Kidney (tissue), 14 donors: ENCODE results near the gene PRELID3B. TPM values are rescaled to one million over a fixed set of nuclear protein-coding genes. Genes with fewer than 3 reads are reported as not detected.

Source experiments
- DNase-seq, 5 donors: peaks; one replicate each; pipeline ENCODE4 v3.0.0-alpha.2; 2013 to 2020
- FAIRE-seq: peaks from 2 replicates; lab custom pipeline; 2012; peaks lifted over from hg19 to GRCh38; lab: Jason Lieb, UNC
- H3K27ac ChIP-seq, 2 donors: one replicate each; pipeline ENCODE4 v1.7.0; 2013; ENCODE audit warnings: low read depth in 2 of 2, low read length in 2 of 2, inconsistent platforms in 1 of 2
- H3K27me3 ChIP-seq: one replicate; pipeline ENCODE4 v1.7.1; 2013; ENCODE audit warnings: low read length, inconsistent platforms; ENCODE audit not compliant: control insufficient read depth, insufficient read depth
- H3K36me3 ChIP-seq, 3 donors: one replicate each; pipeline versions ENCODE4 v1.7.0 to v1.7.1; 2013; ENCODE audit warnings: low read length in 3 of 3, control low read depth in 1 of 3, inconsistent platforms in 1 of 3; ENCODE audit not compliant: insufficient read depth in 3 of 3, control insufficient read depth in 2 of 3
- H3K4me1 ChIP-seq, 3 donors: one replicate each; pipeline versions ENCODE4 v1.7.0 to v1.7.1; 2013; ENCODE audit warnings: low read length in 3 of 3, inconsistent platforms in 1 of 3, low read depth in 1 of 3; ENCODE audit not compliant: control insufficient read depth in 2 of 3, insufficient read depth in 2 of 3
- H3K4me3 ChIP-seq, 3 donors: one replicate each; pipeline versions ENCODE4 v1.7.0 to v1.8.1; 2013; ENCODE audit warnings: low read length in 3 of 3, control low read depth in 1 of 3, inconsistent platforms in 1 of 3
- H3K9ac ChIP-seq, 3 donors: one replicate each; pipeline versions ENCODE4 v1.7.0 to v1.7.1; 2013; ENCODE audit warnings: low read length in 3 of 3, control low read depth in 1 of 3, inconsistent platforms in 1 of 3
- H3K9me3 ChIP-seq, 3 donors: one replicate each; pipeline versions ENCODE4 v1.7.0 to v1.7.1; 2013; ENCODE audit warnings: low read length in 3 of 3, control low read depth in 1 of 3, inconsistent platforms in 1 of 3; ENCODE audit not compliant: control insufficient read depth in 2 of 3, insufficient read depth in 1 of 3
- intact Hi-C: fragments of 100-400 bp; cut with DNase I; formaldehyde crosslinking; loops from one replicate; pipeline ENCODE4 v1.11.1; 2022
- polyA plus RNA-seq: library from polyadenylated mRNA; stranded (reverse); fragments of 350-450 nt; fragmentation: Illumina TruSeq; extraction: RNeasy Lipid Tissue Mini Kit (QIAGEN cat#74804); gene quantifications from one replicate; pipeline ENCODE4 v1.2.3, GENCODE V29; 2014; ENCODE audit warnings: low read depth, low replicate concordance; ENCODE audit not compliant: insufficient read depth
- total RNA-seq: library from RNA; stranded (reverse); fragmentation: NEBNext Ultra II Directional; extraction: Animal tissue kit (Norgen Biotek cat#: 25700); gene quantifications from one replicate; pipeline ENCODE4 v1.2.1, GENCODE V29; 2021
- TF ChIP-seq, protein P1 (sequence below): IDR thresholded peaks from 3 replicates; pipeline ENCODE4 v1.5.1; 2012; ENCODE audit warnings: mild to moderate bottlenecking, moderate library complexity, borderline replicate concordance; ENCODE audit not compliant: insufficient read depth; ENCODE audit errors: extremely low read depth
- donor health status: control.
- donor health status: control.
- donor health status: control.
- donor health status: control.
- donor health status: control.
- donor health status: DM: yes; HTN: yes; CAD: no.
- donor health status: Normal renal cell carcinoma (clear cell type).

The PRELID3B gene
- total and polyA plus RNA-seq, 2 donors from 2014 or later: 26.4 to 38.5 TPM

DNA sequence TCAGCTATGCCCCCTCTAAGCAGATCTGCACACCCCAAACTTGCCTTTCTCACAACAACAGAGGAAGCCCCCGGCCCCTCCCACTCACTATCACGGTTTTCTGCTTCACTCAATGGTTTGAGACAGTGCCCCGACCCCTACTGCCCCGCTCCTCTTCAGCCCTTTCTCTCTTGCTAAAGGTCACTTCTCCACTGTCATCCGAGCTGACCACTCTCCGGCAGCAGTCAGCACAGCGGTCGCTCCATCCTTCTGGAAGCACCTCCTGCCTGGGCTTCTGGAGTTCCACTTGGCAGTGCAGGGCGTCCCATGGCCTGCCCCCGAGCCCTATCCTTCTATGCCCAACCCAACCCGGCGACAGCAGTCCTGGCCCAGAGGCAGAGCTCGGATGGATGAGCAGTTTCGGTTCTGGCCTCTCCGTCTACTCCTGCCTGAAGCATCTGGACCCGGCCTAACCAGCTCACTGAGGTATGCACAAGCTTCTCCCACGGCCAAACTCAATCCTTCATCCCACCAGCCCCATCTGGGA, 39.6 kb downstream of the PRELID3B start:
- FAIRE-seq (no peak), DNase-seq (peak in 1 of 5 donors; percentile 71)
- Histone ChIP-seq H3K9me3 (no peaks in the 10 kb centered on the region), H3K4me3 (no peak overlapping the region), H3K27ac (no peak overlapping the region), H3K27me3 (no peaks in the 10 kb centered on the region), H3K36me3 (peaks cover 0 to 5% (median 0%) of the 10 kb centered on the region in 3 donors), H3K4me1 (peaks cover 0 to 14% (median 5%) of the 10 kb centered on the region in 3 donors), H3K9ac (no peak overlapping the region)
- intact Hi-C loops: no loop called here
- TF ChIP-seq, protein P1, sequence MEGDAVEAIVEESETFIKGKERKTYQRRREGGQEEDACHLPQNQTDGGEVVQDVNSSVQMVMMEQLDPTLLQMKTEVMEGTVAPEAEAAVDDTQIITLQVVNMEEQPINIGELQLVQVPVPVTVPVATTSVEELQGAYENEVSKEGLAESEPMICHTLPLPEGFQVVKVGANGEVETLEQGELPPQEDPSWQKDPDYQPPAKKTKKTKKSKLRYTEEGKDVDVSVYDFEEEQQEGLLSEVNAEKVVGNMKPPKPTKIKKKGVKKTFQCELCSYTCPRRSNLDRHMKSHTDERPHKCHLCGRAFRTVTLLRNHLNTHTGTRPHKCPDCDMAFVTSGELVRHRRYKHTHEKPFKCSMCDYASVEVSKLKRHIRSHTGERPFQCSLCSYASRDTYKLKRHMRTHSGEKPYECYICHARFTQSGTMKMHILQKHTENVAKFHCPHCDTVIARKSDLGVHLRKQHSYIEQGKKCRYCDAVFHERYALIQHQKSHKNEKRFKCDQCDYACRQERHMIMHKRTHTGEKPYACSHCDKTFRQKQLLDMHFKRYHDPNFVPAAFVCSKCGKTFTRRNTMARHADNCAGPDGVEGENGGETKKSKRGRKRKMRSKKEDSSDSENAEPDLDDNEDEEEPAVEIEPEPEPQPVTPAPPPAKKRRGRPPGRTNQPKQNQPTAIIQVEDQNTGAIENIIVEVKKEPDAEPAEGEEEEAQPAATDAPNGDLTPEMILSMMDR: no peak

DNA sequence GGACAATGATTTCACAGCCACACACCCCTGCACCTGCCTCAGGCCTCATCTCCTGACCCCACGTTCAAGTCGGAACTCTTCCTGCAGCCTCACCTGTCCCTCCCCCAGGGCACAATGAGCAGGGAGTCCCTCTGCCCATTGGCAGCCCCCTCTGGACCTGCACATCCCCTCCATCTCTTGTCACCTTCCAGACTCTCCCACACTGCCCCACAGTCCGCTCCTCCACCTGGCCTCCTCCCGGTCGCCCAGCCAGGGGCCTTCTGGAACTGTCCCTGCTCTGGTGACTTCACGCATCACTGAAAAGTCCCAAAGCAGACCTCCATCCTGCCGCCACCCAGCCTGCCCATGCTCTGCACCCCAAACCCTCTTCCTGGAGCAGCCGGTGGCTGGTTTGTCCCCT, 40.2 kb downstream of the PRELID3B start:
- TF ChIP-seq, protein P1: no peak
- DNase-seq: peak in 1 of 5 donors; percentile 60
- no peak for FAIRE-seq
- peaks cover 0 to 14% (median 5%) of the 10 kb centered on the region in 3 donors for H3K4me1 ChIP-seq
- H3K27me3 ChIP-seq: no peaks in the 10 kb centered on the region
- H3K4me3 ChIP-seq: no peak overlapping the region
- no peak overlapping the region for H3K27ac ChIP-seq
- no peaks in the 10 kb centered on the region for H3K9me3 ChIP-seq
- peaks cover 0 to 10% (median 5%) of the 10 kb centered on the region in 3 donors for H3K36me3 ChIP-seq
- H3K9ac ChIP-seq: no peak overlapping the region
- intact Hi-C loops: no loop called here

DNA sequence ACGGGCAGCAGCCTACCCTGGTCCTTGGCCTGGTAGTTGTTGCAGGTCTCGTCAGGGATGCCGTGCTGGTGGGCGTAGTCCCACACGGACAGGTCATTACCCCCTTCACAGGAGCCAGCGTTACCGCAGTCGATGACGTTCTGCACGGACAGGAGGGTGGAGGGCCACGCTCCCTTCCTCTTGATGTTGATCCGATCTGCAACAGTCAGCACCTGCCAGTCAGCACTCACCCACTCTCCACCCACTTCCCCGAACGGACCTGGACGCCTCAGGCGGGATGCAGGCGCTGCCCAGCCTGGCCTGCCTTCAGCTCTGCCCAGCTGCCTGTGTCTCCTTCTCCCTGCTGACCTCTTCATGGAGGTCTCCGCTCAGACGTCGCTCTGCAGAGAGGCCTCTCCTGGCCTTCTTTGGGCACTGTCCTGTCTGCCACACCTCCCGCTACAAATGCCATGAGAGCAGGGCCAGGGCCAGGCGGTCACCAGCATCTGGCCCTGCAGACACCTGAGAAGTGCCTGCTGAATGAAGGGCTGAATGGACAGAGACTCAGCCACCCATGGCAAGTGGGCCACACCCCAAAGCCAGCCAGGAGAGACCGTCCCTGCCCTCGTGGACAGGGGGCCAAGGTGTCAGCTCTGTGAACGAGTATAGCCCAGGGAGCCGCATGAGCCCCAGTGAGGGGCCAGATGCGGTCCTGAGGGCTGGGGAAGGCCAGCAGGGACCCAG, 41.0 kb downstream of the PRELID3B start:
- FAIRE-seq (no peak), DNase-seq (peak in 1 of 5 donors; percentile 63)
- peaks cover 0 to 10% (median 9%) of the 10 kb centered on the region in 3 donors for H3K36me3 ChIP-seq
- H3K9ac ChIP-seq: no peak overlapping the region
- TF ChIP-seq, protein P1: no peak
- intact Hi-C loops: no loop called here
- no peak overlapping the region for H3K4me3 ChIP-seq
- no peaks in the 10 kb centered on the region for H3K9me3 ChIP-seq
- no peak overlapping the region for H3K27ac ChIP-seq
- peaks cover 0 to 14% (median 5%) of the 10 kb centered on the region in 3 donors for H3K4me1 ChIP-seq
- no peaks in the 10 kb centered on the region for H3K27me3 ChIP-seq
